ENCODE data around the gene SCRN1.

The SCRN1 gene, protein sequence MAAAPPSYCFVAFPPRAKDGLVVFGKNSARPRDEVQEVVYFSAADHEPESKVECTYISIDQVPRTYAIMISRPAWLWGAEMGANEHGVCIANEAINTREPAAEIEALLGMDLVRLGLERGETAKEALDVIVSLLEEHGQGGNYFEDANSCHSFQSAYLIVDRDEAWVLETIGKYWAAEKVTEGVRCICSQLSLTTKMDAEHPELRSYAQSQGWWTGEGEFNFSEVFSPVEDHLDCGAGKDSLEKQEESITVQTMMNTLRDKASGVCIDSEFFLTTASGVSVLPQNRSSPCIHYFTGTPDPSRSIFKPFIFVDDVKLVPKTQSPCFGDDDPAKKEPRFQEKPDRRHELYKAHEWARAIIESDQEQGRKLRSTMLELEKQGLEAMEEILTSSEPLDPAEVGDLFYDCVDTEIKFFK

DNA sequence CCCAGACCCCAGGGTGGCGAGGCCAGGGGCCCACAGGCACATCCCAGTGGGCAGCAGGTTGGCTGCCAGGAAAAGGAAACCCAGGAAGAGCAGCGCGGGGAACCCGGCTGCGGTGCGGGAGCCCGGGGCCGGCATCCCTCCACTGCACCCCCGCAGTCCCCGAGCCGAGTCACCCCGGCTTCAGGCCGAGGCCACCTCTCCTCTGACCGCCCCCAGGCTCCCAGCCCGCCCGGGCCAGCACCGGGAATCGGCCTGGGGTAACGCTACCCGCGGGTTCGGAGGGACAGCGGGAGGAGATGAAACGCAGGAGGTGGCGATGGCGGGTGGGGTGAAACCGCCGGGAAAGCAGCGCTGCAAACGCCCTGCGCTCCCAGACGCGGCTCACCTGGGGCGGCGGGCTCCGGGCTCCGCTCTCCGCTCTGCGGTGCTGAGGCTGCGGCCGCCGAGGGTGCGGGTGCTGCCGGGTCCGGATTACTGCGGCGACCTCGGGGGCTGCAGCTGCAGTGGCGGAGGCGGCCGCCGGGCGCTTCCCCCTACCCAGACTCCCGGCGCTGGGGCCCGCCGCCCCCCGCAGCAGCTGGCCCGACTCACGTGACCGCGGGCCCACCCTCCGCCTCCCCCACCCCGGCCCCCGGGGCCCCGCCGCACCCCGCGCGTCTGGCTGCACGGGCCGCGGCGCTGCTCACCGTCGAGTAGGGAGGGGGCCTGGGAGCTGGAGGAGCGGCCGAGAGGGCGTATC lies at the start of gene SCRN1:
Gene SCRN1 (minus strand): TSS at position 545 of the 739 bp plus-strand sequence. CDS start 20,734 bp downstream, outside the sequence.
- Mint-ChIP-seq H3K27ac (peak within 1 kb of the TSS; percentile 30), H3K27me3 (peaks cover 36% of the 10 kb centered on the region), H3K9me3 (no peaks in the 10 kb centered on the region), H3K4me3 (peak within 1 kb of the TSS; percentile 76), H3K4me1 (peaks cover 10% of the 10 kb centered on the region), H3K36me3 (peaks cover 3% of the 10 kb centered on the region)

DNA sequence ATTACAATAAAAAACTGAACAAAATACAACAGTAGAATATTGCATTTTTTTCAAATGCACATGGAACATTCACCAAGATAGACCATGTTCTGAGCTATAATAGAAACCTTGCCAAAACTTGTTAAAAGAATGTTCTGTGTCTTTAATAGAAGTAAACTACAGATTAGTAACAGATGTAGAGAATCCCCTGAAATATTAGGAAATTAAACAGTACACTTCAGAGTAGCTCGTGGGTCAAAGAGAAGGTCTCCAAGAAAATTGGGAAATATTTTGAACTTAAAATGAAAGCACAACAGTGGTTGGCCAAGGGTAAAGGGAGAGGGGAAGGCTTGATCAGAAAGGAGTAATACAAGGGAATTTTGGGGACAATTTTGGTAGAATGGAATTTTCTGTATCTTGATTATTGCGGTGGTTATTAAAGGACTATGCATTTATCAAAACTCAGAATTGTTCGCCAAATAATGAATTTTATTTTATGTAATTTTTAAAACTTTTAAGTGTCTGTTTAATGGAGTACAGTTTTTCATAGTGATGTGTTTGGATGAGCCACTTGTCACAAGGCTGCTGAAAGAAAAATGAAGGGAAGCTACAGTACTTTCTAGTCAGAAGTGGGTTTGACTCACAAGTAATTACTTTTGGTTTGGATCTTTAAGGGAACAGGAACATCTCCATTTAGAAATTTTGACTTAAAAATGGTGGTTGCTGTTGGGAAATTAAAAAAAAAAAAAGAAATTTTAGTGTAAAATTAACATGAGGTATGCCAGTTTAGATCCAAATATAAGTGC lies 48.8 kb upstream of the SCRN1 start:
- Mint-ChIP-seq H3K36me3 (peaks cover 2% of the 10 kb centered on the region), H3K9me3 (no peaks in the 10 kb centered on the region), H3K4me3 (no peak overlapping the region), H3K4me1 (peaks cover 23% of the 10 kb centered on the region), H3K27ac (no peak overlapping the region), H3K27me3 (no peaks in the 10 kb centered on the region)

DNA sequence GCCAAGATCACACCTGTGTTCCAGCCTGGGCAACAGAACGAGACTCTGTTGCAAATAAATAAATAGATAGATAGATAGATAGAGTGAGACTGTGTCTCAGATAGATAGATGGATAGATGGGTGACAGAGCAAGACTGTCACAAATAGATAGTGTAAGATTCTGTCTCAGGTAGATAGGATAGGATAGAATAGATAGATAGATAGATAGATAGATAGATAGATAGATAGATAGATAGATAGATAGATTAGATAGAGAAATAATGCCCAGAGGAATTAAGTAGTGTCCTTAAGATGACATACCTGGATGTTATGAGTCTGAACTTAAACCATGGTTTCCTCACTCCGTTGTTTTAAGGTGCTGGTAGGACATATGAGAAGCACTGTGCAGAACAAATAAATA lies 46.6 kb upstream of the SCRN1 start:
- peaks cover 2% of the 10 kb centered on the region for H3K36me3 Mint-ChIP-seq
- H3K27ac Mint-ChIP-seq, result no peak overlapping the region

DNA sequence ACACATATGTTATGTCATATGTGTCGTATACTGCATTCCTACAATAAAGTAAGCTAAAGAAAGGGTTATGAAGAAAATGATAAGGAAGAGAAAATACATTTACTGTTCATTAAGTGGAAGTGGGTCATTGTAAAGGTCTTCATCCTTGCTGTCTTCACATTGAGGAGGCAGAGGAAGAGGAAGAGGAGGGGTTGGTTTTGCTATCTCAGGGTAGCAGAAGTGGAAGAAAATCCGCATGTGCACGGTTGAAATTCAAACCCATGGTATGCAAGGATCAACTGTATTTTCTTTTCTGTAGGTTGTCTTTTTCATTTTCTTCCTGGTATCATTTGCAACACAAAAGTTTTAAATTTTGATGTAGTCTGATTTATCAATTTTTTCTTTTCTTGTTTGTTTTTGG lies 44.9 kb upstream of the SCRN1 start:
- Mint-ChIP-seq H3K36me3 (peaks cover 2% of the 10 kb centered on the region), H3K9me3 (no peaks in the 10 kb centered on the region), H3K27ac (no peak overlapping the region), H3K4me1 (peaks cover 12% of the 10 kb centered on the region), H3K27me3 (no peaks in the 10 kb centered on the region), H3K4me3 (no peak overlapping the region)

More for the DNA sequence above, 46.6 kb upstream of the SCRN1 start:
- no peak overlapping the region for H3K4me3 Mint-ChIP-seq
- no peaks in the 10 kb centered on the region for H3K9me3 Mint-ChIP-seq
- peaks cover 23% of the 10 kb centered on the region for H3K4me1 Mint-ChIP-seq
- no peaks in the 10 kb centered on the region for H3K27me3 Mint-ChIP-seq

DNA sequence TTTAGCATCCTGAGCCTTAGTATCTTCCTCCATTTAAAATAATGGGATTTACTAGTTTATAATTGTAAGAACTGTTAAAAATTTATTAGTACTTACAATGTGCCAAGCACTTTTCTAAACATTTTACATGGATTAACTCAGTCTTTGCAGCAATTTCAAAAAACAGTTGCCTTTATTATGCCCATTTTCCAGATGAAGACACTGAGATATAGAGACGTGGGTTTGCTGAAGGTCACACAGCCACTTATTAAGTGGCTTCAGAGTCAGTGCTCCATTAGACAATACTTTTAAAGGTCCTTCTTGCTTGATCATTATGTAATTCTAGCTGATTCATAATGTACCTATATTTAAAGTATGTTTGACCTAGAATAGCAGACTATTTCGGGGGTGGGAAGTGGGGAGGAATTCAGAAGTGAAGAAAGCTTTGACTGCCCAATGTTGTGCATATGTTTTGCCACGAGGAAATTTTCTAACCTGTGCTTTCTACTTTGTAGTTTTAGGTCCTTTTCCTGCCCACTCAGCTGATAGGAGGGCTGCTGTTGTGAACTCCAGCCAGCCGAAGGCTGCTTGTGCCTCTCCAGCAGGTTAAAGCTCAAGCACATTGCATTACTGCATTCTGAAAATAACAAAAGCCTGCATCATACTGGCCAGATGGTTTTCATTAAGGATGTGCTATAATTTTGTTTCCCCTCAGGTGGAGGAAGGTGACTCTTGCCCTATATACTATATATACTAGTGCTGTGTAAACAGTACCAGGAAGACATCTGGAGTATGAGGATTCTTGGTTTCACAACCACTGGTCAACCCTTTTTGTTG lies 42.9 kb upstream of the SCRN1 start:
- H3K27me3 Mint-ChIP-seq, result no peaks in the 10 kb centered on the region
- H3K36me3 Mint-ChIP-seq, result peaks cover 2% of the 10 kb centered on the region
- H3K4me3 Mint-ChIP-seq, result no peak overlapping the region
- H3K4me1 Mint-ChIP-seq, result peaks cover 9% of the 10 kb centered on the region
- H3K9me3 Mint-ChIP-seq, result no peaks in the 10 kb centered on the region
- no peak overlapping the region for H3K27ac Mint-ChIP-seq

DNA sequence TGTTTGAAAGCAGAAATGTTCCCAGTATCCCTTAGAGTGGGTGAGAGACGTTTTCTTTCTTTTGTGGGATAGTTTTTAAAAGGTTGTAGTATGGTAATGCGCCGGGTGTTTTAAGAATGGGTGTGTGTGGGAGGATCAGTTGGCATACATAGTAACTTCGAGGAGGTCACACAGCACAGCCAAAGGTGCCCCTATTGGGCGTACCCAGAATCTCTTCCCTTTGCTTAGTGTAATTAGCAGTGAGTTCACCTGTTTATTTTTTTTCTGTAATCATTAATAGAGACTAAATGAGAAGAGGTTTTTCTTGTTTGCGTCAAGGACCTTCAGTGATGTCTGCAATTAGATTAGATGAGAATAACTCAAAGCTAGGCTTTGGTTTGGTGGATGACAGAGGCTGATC lies 40.1 kb upstream of the SCRN1 start:
- H3K4me3 Mint-ChIP-seq, result no peak overlapping the region
- peaks cover 4% of the 10 kb centered on the region for H3K36me3 Mint-ChIP-seq
- no peak overlapping the region for H3K27ac Mint-ChIP-seq
- H3K4me1 Mint-ChIP-seq, result peaks cover 19% of the 10 kb centered on the region
- no peaks in the 10 kb centered on the region for H3K9me3 Mint-ChIP-seq
- no peaks in the 10 kb centered on the region for H3K27me3 Mint-ChIP-seq

DNA sequence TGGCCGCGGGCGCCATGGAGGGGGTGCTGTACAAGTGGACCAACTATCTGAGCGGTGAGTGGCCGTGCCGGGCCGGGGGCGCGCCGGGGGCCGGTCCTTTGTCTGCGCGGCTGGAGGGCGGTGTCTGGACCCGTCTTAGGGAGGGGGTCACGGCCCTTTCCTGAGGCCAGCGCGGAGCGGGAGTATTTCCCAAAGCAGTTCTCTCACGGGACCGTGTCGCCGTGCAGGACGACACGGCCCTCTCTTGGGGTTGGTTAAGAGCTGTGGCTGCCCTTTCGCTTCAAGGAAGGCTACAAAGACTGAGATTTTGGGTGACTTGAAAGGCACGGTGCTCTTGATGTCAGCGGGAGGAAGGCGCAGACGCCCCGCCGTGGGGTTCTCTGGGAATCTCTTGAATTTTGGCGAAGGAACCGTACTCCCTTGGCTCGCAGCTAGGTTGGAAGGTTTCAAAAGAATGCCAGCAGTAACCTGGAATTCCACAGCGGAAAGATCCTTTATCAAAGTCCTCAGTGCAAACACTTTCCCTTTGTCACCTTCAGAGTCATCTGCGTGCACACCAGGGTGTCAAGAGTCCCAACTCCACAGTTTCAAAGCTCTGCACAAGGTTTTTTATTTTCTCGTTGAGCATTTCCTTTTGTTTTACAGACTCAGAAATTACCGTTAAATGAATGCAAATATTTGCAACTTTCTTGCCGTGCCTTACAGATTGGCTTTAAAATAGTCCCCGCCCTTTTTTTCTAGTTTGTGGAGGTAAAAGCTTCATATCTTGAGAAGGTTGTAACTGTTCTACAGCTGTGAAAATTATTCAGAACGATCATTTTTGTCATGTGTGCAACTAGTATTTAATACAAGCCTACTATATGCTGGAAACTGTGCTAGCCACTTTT lies 39.4 kb upstream of the SCRN1 start:
- Mint-ChIP-seq H3K9me3 (no peaks in the 10 kb centered on the region), H3K27ac (peak overlapping the region; percentile 38), H3K27me3 (no peaks in the 10 kb centered on the region), H3K36me3 (peaks cover 4% of the 10 kb centered on the region), H3K4me3 (no peak overlapping the region), H3K4me1 (peaks cover 22% of the 10 kb centered on the region)

DNA sequence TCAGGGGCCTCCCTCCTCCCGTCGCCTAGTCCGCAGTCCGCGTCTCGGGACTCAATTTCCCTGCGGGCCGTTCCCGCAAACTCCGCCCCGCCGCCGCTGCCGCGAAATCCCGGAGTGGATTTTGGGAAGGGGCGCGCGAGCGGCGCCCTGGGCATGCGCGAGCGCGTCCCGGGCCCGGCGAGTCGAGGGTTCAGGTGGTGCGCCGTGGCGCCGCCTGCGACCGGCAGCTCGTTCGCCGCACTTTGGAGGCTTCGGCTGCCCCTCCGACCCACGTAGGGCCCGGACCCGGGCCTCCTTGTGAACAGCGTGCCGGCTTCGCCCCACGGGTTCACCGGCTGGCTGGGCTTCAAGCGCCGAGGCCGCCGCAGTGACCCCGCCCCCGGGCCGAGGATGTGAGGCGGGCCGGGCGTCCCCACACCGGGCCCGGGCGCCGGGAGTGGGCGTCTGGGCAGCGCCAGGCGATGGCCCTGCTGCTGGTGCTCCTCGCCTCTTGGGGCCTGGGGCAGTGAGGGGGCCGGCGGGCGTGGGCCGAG lies 38.7 kb upstream of the SCRN1 start, which contains the start of gene PLEKHA8:
Gene PLEKHA8 (plus strand): TSS at position 197 of the 533 bp plus-strand sequence. CDS start 351 bp downstream, outside the sequence.
- Mint-ChIP-seq H3K4me1 (peaks cover 29% of the 10 kb centered on the region), H3K27me3 (no peaks in the 10 kb centered on the region), H3K36me3 (peaks cover 2% of the 10 kb centered on the region), H3K4me3 (peak within 1 kb of the TSS; percentile 96), H3K9me3 (no peaks in the 10 kb centered on the region), H3K27ac (peak within 1 kb of the TSS; percentile 87)

DNA sequence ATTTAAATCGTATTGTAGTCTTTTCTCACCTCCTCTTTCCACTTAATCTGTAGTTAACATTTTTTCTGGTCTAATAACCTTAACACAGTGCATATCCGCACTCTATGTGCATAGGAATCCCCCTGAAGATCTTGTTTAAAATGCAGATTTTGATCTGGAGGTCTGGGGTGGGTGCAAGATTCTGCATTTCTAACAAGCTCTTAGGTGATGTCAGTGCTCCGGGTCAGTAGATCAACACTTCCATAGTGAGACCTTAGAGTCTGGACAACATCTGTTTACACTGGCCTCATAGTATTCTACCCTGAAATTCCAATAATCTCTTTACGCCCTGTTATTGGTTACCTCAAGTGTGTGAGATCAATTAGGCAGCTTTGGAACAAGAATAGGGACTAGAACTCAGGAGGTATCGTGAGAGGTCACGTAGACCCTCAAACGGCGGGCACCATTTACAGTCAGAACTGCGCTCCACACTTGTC lies 38.2 kb upstream of the SCRN1 start:
- peaks cover 4% of the 10 kb centered on the region for H3K36me3 Mint-ChIP-seq
- peak overlapping the region; percentile 96 for H3K4me3 Mint-ChIP-seq
- no peaks in the 10 kb centered on the region for H3K27me3 Mint-ChIP-seq
- no peaks in the 10 kb centered on the region for H3K9me3 Mint-ChIP-seq
- H3K27ac Mint-ChIP-seq, result peak overlapping the region; percentile 87
- peaks cover 33% of the 10 kb centered on the region for H3K4me1 Mint-ChIP-seq

DNA sequence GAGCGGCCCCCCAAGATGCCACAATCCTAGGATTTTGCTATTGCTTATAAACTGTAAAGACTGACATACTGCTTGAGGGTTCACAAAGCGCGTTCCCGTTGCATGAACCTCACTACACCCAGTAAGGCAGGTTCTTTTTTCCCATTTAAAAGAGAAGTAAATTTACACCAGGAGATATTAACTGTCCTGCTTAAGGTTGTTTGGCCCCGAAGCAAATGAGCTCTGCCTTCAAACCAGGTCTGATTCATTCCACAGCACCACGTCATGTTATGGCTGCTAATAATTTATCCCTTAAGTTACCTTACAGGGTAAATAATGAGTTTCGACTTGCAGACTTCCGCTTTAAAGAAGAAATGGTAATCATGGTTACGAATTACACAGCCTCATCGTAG lies 37.5 kb upstream of the SCRN1 start:
- H3K4me3 Mint-ChIP-seq, result peak overlapping the region; percentile 96
- peaks cover 33% of the 10 kb centered on the region for H3K4me1 Mint-ChIP-seq
- no peaks in the 10 kb centered on the region for H3K27me3 Mint-ChIP-seq
- peak overlapping the region; percentile 87 for H3K27ac Mint-ChIP-seq
- H3K9me3 Mint-ChIP-seq, result no peaks in the 10 kb centered on the region
- H3K36me3 Mint-ChIP-seq, result peaks cover 4% of the 10 kb centered on the region

DNA sequence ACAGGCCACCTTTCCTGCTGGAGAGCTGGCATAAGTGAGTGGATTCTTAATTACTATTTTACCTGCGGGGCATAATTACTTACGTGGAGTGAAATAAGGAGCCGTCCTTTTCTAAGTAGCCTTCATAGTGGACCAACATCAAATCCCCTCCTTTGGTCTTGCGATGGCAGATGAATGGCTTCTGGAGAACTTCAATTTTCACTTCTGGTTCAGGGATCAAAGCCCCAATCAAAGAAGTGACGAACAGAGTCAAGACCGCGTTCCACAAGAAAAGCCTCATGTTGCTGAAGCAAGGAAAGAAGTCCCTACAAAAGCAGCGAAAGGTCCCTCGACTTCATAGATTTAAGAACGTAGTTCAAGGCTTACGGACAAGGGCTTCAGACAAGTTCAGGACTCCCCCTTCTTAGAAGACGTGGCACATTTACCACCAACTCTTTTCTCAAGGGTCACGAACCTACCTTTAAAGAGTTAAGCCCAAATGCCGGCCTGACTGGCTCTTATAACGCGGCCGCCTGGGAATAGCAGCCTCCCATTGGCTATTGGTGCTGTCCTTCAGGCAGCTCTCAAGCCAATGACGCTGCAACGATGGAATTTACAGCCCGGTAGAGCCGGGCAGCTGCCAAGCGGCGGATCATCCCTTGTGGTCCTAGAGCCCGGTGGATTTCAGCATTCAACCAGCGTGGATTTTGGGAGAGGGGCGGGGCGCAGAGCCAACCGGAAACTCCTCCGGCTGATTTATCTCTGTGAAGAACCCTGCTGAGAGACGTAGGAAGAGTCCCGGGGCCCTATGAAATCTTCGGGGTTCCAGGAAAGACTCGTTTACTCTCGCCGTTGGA lies 36.8 kb upstream of the SCRN1 start, which contains the start of gene FKBP14:
Gene FKBP14 (minus strand): TSS at position 474 of the 836 bp plus-strand sequence. CDS start 194 bp downstream, at position 280.
- no peaks in the 10 kb centered on the region for H3K27me3 Mint-ChIP-seq
- peak within 1 kb of the TSS; percentile 96 for H3K4me3 Mint-ChIP-seq
- H3K27ac Mint-ChIP-seq, result peak within 1 kb of the TSS; percentile 87
- H3K9me3 Mint-ChIP-seq, result no peaks in the 10 kb centered on the region
- peaks cover 33% of the 10 kb centered on the region for H3K4me1 Mint-ChIP-seq
- H3K36me3 Mint-ChIP-seq, result peaks cover 4% of the 10 kb centered on the region

DNA sequence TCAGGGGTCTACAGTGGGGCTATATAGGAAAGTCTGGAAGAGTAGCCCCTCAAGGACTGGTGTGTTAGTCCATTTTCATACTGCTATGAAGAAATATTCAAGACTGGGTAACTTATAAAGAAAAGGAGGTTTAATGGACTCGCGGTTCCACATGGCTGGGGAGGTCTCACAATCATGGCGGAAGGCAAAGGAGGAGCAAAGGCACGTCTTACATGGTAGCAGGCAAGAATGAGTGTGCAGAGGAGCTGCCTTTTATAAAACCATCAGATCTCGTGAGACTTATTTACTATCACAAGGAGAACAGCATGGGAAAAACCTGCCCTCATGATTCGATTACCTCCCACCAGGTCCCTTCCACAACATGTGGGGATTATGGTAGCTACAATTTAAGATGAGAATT lies 33.9 kb upstream of the SCRN1 start:
- H3K9me3 Mint-ChIP-seq, result no peaks in the 10 kb centered on the region
- peaks cover 42% of the 10 kb centered on the region for H3K4me1 Mint-ChIP-seq
- H3K36me3 Mint-ChIP-seq, result peaks cover 4% of the 10 kb centered on the region
- no peaks in the 10 kb centered on the region for H3K27me3 Mint-ChIP-seq
- no peak overlapping the region for H3K27ac Mint-ChIP-seq
- H3K4me3 Mint-ChIP-seq, result no peak overlapping the region

DNA sequence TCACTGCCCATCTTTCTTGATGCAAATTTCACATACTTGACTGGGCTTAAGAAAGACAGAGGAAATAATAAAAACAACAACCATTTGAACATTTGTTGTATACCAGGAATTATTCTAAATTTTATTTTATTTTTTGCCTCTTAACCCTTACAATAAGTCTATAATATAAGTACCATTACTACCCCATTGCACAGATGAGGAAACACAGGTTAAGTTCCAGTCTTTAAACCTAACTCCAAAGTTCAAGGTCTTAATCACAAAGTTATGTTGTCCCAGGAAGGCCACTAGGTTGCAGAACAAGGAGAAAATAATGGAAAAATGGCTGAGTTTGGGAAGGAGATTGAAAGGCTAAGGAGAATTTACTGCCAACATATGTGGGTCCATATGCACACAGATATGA lies 33.4 kb upstream of the SCRN1 start:
- Mint-ChIP-seq H3K9me3 (no peaks in the 10 kb centered on the region), H3K27ac (no peak overlapping the region), H3K4me1 (peaks cover 42% of the 10 kb centered on the region), H3K27me3 (no peaks in the 10 kb centered on the region), H3K36me3 (peaks cover 5% of the 10 kb centered on the region), H3K4me3 (no peak overlapping the region)

Measured in activated naive CD4-positive, alpha-beta T cell treated with anti-CD3 and anti-CD28 coated beads, Interleukin-2, amount 50 U/mL, for 24 hours (primary cell).